Measurements from ENCODE around the gene SMG5.
"Not testable (repeated sequence)": the region's sequence is repeated elsewhere in the genome, so short reads cannot be mapped to it uniquely, and the experiment has no call there.

SMG5 gene

GRCh38 chr1:156242738-156243137 is 39.9 kb downstream of the SMG5 start:
- DNase-seq, result no peak

- no peak for DNase-seq
Observed at GRCh38 chr1:156241926-156242325, 40.7 kb downstream of the SMG5 start, which contains the start of gene BGLAP. BGLAP (plus strand) TSS chr1:156242184; CDS start chr1:156242232, 48 bp downstream.

GRCh38 chr1:156241311-156241811 is 41.3 kb downstream of the SMG5 start:
- no peak for DNase-seq

- no peak for DNase-seq
Observed at GRCh38 chr1:156238248-156238647, 44.4 kb downstream of the SMG5 start.

GRCh38 chr1:156236164-156236563 is 46.5 kb downstream of the SMG5 start:
- no peak for DNase-seq

GRCh38 chr1:156233426-156234127 is 49.0 kb downstream of the SMG5 start:
- DNase-seq, result no peak

GRCh38 chr1:156232201-156232894 is 50.3 kb downstream of the SMG5 start:
- DNase-seq, result no peak

- no peak for DNase-seq
Observed at GRCh38 chr1:156230473-156230837, 52.2 kb downstream of the SMG5 start.

GRCh38 chr1:156229809-156230472 is 52.7 kb downstream of the SMG5 start:
- no peak for DNase-seq

GRCh38 chr1:156228501-156228900 is 54.1 kb downstream of the SMG5 start:
- no peak for DNase-seq

- no peak for DNase-seq
Observed at GRCh38 chr1:156226782-156227181, 55.8 kb downstream of the SMG5 start.

GRCh38 chr1:156226116-156226538 is 56.5 kb downstream of the SMG5 start:
- no peak for DNase-seq

- DNase-seq, result no peak
Observed at GRCh38 chr1:156225677-156226014, 57.0 kb downstream of the SMG5 start.

GRCh38 chr1:156221986-156222692 is 60.5 kb downstream of the SMG5 start:
- no peak for DNase-seq

- DNase-seq, result no peak
Observed at GRCh38 chr1:156220226-156220625, 62.4 kb downstream of the SMG5 start.

GRCh38 chr1:156217871-156218270 is 64.8 kb downstream of the SMG5 start:
- peak; percentile 75 for DNase-seq

GRCh38 chr1:156216361-156217086 is 66.1 kb downstream of the SMG5 start:
- DNase-seq, result not testable (repeated sequence)

- peak; percentile 13 for DNase-seq
Observed at GRCh38 chr1:156214024-156214748, 68.4 kb downstream of the SMG5 start.

GRCh38 chr1:156213644-156213966 is 69.0 kb downstream of the SMG5 start:
- DNase-seq, result no peak

GRCh38 chr1:156212833-156213643 is 69.6 kb downstream of the SMG5 start, which contains the start of gene PMF1:
PMF1 (plus strand) TSS chr1:156213007; CDS start chr1:156213016, 9 bp downstream.
- DNase-seq, result peak; percentile 96

GRCh38 chr1:156212130-156212529 is 70.5 kb downstream of the SMG5 start:
- no peak for DNase-seq

Measured in CD4-positive, alpha-beta T cell treated with Interleukin-21 for 1 hour (primary cell).